GM21576 (cell line): ENCODE measurements around the gene RNF17.
"Not testable (repeated sequence)": the region's sequence is repeated elsewhere in the genome, so short reads cannot be mapped to it uniquely, and the experiment has no call there.

ENCODE experiments used
- ATAC-seq: cut with Tn5 transposase; IDR thresholded peaks from one replicate; pipeline ENCODE4 v1.9.1; 2021; ENCODE audit warnings: mild to moderate bottlenecking, moderate library complexity; ENCODE audit not compliant: unreplicated experiment

The RNF17 gene

GRCh38 chr13:24744247-24744646 lies 19.7 kb upstream of the RNF17 start:
- no peak for ATAC-seq

DNA sequence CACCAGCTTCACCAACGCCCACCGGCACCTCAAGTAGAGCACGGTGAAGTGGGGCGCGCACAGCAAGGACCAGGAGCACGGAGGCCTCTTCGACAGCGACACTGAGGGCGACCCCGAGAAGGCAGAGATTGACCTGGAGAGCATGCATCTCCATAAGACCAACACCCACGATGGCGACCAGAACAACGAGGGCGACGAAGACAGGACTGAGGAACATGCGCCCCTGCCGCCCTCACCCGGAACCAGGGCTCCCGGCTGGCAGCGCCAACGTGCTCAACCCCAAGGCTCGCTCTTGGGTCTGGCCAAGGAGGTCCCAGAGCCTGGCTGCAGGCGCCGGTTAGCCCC lies 18.5 kb upstream of the RNF17 start:
- ATAC-seq = no peak

- ATAC-seq = no peak
Measured at GRCh38 chr13:24745861-24746617, 17.9 kb upstream of the RNF17 start.

DNA sequence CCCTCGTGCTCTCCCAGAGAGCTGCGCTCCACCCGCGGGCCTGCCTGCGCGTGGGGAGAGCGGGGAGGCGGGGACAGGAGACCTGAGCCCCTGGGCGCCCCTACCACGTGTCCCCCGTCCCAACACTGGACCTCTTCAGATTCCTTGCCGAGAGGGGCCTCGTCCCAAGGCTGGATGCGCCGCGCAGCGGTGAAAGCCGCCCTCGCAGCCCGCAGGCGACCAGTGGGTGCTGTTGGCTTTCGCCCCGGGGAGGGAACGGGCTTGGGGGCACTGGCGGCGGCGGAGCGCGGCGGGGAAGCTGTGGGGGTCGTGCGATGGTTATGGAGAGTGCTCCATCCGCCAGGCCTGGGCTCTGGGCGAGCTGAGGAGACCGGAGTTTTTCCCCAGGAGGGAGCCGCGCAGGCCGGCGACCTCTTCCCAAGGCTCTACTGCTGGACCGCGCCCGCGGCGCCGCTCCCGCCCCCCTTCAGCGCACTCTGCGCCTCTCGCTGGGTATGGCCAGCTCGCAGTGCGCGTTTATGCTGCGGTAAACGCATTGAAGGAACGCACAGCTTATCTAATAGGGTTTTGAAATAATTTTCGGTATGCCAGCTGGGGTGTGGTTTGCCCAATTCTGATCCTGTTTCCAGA lies 17.2 kb upstream of the RNF17 start:
- ATAC-seq = no peak

- ATAC-seq = no peak
Measured at GRCh38 chr13:24747248-24748060, 16.5 kb upstream of the RNF17 start.

- no peak for ATAC-seq
Measured at GRCh38 chr13:24748061-24748400, 15.9 kb upstream of the RNF17 start.

DNA sequence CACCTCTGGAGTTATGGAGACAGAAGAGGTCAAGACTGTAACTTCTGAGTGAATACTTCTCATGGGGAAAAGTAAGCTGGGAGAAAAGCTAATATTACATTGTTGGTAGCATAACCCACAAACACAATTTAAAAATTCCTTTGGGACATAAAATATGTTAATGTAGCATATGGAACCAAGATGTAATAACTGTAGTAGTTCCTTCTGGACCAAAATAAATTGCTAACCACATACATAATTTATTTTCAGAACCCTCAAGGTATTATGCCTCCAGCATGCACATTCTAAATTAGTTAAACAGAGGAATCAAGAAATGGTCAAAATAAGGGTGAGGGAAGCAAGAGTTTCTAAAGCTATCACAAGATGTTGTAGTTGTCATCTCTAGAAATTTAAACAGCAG lies 4.8 kb upstream of the RNF17 start:
- no peak for ATAC-seq

GRCh38 chr13:24764276-24764630 lies 284 bp downstream of the RNF17 start:
- no peak for ATAC-seq

DNA sequence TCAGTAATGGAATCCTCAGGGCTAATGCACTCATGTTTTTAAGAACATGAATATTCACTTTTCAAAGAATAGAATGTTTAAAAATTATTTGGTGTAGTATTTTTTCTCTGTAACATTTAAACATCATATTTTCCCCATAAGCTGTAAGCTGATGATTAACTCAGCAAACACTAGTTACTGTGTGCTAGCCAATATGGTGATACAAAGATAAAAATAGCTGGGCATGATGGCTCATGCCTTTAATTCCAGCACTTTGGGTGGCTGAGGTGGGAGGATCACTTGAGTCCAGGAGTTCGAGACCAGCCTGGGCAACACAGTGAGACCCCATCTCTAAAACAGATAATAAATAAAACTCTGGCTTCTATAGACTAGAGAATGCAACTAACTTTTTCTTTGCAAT lies 13.2 kb downstream of the RNF17 start:
- ATAC-seq = no peak

DNA sequence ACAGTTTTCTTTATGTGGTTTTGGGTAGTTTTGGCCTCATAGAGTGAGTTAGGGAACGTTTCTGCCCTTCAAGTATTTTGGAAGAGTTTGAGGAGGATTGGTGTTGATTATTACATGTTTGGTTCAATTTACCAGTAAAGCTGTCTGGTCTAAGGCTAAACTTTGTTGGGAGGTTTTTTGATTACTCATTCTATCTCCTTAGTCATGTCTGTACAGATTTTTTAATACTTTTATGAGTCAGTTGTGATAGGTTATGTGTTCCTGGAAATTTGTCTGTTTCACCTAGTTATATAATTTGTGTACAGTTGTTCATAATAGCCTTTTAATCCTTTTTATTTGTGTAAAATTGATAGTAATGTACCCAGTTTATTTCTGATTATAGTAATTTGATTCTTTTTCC lies 20.4 kb downstream of the RNF17 start:
- ATAC-seq = no peak

- no peak for ATAC-seq
Measured at GRCh38 chr13:24788538-24788937, 24.6 kb downstream of the RNF17 start.

DNA sequence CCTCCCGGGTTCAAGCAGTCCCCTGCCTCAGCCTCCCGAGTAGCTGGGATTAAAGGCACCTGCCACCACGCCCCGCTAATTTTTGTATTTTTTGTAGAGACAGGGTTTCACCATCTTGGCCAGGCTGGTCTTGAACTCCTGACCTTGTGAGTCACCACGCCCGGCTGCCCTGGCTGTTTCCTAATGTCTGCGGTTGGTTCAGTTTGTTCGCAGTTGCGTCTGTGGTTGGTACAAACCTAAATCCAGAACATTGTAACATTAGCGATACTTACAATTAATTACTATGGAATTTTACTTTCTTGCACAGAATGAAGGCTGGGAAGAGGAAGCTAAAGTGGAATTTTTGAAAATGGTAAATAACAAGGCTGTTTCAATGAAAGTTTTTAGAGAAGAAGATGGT lies 38.1 kb downstream of the RNF17 start:
- no peak for ATAC-seq

DNA sequence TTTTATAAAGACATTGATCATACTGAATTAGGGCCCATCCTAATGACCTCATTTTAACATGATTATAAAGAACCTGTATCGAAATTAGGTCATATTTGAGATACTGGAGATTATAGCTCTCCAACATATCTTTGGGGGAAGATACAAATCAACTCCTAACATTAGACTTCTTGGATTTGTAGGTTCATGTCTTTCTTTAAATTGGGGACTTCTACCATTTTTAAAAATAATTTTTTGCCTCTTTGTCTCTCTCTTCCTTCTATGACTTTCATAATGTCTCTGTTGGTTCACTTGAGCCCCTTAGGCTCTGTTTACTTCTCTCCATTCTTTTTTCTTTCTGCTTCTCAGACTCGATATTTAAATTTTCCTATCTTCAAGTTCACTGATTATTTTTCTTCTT lies 57.2 kb downstream of the RNF17 start:
- no peak for ATAC-seq

- ATAC-seq = no peak
Measured at GRCh38 chr13:24822640-24823039, 58.7 kb downstream of the RNF17 start.

DNA sequence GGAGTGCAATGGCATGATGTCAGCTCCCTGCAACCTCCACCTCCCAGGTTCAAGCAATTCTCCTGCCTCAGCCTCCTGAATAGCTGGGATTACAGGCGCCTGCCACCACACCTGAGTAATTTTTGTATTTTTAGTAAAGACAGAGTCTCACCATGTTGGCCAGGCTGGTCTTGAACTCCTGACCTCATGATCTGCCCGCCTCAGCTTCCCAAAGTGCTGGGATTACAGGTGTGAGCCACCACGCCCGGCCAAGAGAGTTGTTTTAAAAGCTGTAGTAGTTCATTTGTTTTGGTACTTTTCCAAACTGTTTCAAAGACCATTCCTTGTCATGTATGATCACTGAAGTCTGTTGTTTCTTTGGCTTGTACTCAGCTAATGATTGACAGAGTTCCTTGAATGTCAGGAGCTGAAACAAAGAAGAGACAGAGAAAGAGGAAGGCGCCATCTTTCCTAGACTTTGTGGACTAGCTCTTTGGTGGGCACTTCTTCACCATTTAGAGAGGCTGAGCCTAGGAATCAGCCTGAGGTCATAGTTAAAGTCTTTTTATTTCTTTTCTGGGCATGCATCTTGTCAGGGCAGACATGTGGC lies 59.2 kb downstream of the RNF17 start:
- not testable (repeated sequence) for ATAC-seq

DNA sequence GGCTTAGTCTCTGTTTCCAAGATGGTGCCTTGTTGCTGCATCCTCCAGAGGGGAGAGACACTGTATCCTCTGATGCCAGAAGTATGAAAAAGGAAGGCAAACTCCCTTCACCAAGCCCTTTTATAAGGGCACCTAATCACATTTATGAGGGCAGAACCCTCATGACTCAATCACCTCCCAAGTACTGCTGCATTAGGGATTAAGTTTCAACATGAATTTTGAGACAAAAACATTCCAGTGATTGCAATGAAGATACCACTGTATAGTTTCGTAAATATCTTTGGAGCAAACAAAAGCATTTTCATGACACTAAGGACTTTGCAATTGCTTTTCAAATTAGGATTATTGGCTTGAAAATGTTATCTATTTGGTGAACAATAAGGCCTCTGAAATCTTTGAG lies 63.8 kb downstream of the RNF17 start:
- no peak for ATAC-seq

DNA sequence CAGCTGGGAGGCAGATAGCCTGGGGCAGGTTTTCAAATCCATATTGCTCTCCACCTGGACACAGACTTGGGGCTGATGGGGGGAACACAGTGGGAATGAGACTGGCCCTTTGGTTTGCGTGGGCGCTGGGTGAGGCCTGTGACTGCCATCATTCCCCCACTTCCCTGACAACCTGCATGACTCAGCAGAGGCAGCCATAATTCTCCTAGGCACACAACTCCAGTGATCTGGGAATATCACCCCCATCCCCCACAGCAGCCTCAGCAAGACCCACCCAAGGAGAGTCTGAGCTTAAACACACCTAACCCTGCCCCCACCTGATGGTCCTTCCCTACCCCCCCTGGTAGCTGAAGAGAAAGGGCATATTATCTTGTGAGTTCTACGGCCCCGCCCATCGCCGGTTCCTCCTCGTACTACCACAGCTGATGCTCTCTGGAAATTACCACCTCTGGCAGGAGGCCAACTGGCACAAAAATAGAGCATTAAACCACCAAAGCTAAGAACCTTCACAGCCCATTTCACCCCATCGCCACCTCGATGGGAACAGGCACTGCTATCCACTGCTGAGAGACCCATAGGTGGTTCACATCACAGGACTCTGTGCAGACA lies 71.0 kb downstream of the RNF17 start:
- no peak for ATAC-seq

DNA sequence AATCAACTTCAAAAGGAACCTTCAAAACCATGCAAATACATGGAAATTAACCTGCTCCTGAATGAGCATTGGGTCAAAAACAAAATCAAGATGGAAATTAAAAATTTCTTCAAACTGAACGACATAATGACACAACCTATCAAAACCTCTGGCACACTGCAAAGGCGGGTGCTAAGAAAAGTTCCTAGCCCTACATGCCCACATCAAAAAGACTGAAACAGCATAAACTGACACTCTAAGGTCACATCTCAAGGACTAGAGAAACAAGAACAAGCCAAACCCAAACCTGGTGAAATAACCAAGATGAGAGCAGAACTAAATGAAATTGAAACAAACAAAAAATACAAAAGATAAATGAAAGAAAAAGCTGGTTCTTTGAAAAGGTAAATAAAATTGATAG lies 73.6 kb downstream of the RNF17 start:
- not testable (repeated sequence) for ATAC-seq

DNA sequence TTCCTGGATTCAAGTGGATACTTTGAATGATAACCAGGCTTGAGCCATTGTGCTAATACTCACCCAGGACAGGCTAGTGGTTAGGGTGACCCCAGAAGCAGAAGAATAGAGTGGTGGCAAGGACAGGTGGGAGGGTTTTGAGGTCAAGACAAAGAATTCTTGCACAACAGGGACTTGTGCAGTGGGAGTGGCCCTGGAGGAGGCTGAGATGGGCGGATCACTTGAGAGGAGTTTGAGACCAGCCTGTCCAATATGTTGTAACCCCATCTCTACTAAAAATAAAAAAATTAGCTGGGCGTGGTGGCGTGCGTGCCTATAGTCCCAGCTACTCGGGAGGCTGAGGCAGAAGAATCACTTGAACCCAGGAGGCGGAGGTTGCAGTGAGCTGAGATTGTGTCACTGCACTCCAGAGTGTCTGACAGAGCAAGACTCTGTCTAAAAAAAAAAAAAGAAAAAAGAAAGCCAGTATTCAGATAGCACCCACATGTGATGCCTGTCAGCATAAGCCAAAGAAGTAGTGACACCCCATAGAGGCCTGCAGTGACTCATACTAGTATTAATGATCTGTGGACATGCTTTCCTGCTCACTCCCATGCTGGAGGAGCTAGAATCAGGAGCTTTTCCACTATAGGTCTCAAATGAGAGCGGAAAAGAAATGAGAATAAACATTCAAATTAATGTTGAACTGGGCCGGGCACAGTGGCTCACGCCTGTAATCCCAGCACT lies 78.7 kb downstream of the RNF17 start:
- ATAC-seq = no peak

DNA sequence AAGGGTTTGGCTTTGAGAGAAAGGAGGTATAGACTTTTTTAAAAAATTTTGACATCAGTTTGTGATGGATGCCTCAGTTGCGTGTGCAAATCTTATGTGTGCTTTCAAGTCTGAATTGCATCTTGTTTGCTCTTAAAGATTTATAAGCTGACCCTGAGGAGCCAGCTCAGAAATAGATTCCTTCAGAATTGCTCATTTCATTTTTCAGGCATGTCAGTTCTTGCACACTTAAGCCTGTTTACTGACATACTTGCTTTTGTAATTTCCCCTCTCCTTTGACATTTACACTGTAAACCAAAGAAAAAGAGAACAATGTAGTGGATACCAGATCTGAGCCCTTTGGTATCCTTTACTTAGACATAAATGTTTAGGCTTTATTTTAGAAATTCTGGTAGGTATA lies 87.6 kb downstream of the RNF17 start:
- no peak for ATAC-seq

- no peak for ATAC-seq
Measured at GRCh38 chr13:24854311-24854710, 90.3 kb downstream of the RNF17 start.
